GM23338 (cell line): ENCODE results near the gene CLNK. TPM values are rescaled to one million over a fixed set of nuclear protein-coding genes. Genes with fewer than 3 reads are reported as not detected.

Source experiments
- ATAC-seq: fragments of 200-7000 bp; cut with Tn5 transposase; 3 replicates; pipeline ENCODE4 v1.9.1; 2020
- DNase-seq: peaks from one replicate; pipeline ENCODE4 v3.0.0-alpha.2; 2015; ENCODE audit warnings: low spot score
- H2AFZ ChIP-seq: fragments of 200-600 bp; sonication (generic); 2 replicates; pipeline ENCODE4 v1.8.0; 2016; ENCODE audit warnings: antibody characterized with exemption, mild to moderate bottlenecking, moderate library complexity
- H3F3A ChIP-seq: fragments of 200-600 bp; sonication (generic); replicated peaks from 2 replicates; pipeline ENCODE4 v1.8.0; 2017; ENCODE audit warnings: antibody characterized with exemption, mixed run types, low read depth
- H3K27ac ChIP-seq: fragments of 200-600 bp; sonication (generic); 2 replicates; pipeline ENCODE4 v1.6.1; 2016; ENCODE audit warnings: low read depth
- H3K27me3 ChIP-seq: fragments of 200-600 bp; sonication (generic); 2 replicates; pipeline ENCODE4 v1.8.0; 2016; ENCODE audit warnings: mild to moderate bottlenecking, mixed run types, moderate library complexity; ENCODE audit not compliant: insufficient read depth
- H3K36me3 ChIP-seq: fragments of 200-600 bp; sonication (generic); 2 replicates; pipeline ENCODE4 v1.8.0; 2016; ENCODE audit warnings: mild to moderate bottlenecking; ENCODE audit not compliant: insufficient read depth
- H3K4me1 ChIP-seq: fragments of 200-600 bp; sonication (generic); 2 replicates; pipeline ENCODE4 v1.8.0; 2016; ENCODE audit warnings: mild to moderate bottlenecking, moderate library complexity; ENCODE audit not compliant: insufficient read depth
- H3K4me2 ChIP-seq: fragments of 200-600 bp; sonication (generic); 2 replicates; pipeline ENCODE4 v1.7.1; 2017; ENCODE audit warnings: mixed run types
- H3K4me3 ChIP-seq: fragments of 200-600 bp; sonication (generic); 2 replicates; pipeline ENCODE4 v1.6.1; 2016; ENCODE audit warnings: mixed run types
- H3K79me2 ChIP-seq: fragments of 200-600 bp; sonication (generic); replicated peaks from 2 replicates; pipeline ENCODE4 v1.8.0; 2017; ENCODE audit warnings: mild to moderate bottlenecking; ENCODE audit not compliant: insufficient read depth
- H3K9me2 ChIP-seq: fragments of 200-600 bp; sonication (generic); 2 replicates; pipeline ENCODE4 v1.8.0; 2017; ENCODE audit not compliant: insufficient read depth
- H4K20me1 ChIP-seq: fragments of 200-600 bp; sonication (generic); replicated peaks from 2 replicates; pipeline ENCODE4 v1.8.0; 2017; ENCODE audit warnings: mild to moderate bottlenecking; ENCODE audit not compliant: insufficient read depth
- H3K27ac Mint-ChIP-seq: 2 replicates; pipeline ENCODE4 v1.8.0; 2020; ENCODE audit warnings: inconsistent platforms, mild to moderate bottlenecking, moderate library complexity, mixed read lengths
- H3K27me3 Mint-ChIP-seq: 3 replicates; pipeline ENCODE4 v1.8.0; 2022; ENCODE audit warnings: low read depth, mild to moderate bottlenecking, moderate library complexity, mixed read lengths, inconsistent platforms; ENCODE audit not compliant: insufficient read depth, poor library complexity
- H3K36me3 Mint-ChIP-seq: 3 replicates; pipeline ENCODE4 v1.8.0; 2021; ENCODE audit warnings: low read depth, mild to moderate bottlenecking, inconsistent platforms, moderate library complexity, mixed read lengths
- H3K4me1 Mint-ChIP-seq: 3 replicates; pipeline ENCODE4 v1.8.0; 2020; ENCODE audit warnings: mild to moderate bottlenecking, inconsistent platforms, mixed read lengths
- H3K4me3 Mint-ChIP-seq: 3 replicates; pipeline ENCODE4 v1.8.0; 2021; ENCODE audit warnings: moderate library complexity, mild to moderate bottlenecking, inconsistent platforms, mixed read lengths
- H3K9me3 Mint-ChIP-seq: 3 replicates; pipeline ENCODE4 v1.8.0; 2020; ENCODE audit warnings: moderate library complexity, mild to moderate bottlenecking, inconsistent platforms, mixed read lengths
- CREB1 ChIP-seq: fragments of 250-450 bp; sonication (Bioruptor Pico); IDR thresholded peaks from 2 replicates; pipeline ENCODE4 v1.5.0; 2020; ENCODE audit warnings: low read depth, mild to moderate bottlenecking, moderate library complexity
- ETS1 ChIP-seq: IDR thresholded peaks from 2 replicates; pipeline ENCODE4 v1.6.1; 2016; ENCODE audit warnings: antibody characterized with exemption
- EZH2 ChIP-seq: fragments of 200-600 bp; sonication (generic); IDR thresholded peaks from one replicate; pipeline ENCODE4 v1.8.0; 2017; ENCODE audit warnings: antibody characterized with exemption, mild to moderate bottlenecking, low read depth; ENCODE audit not compliant: unreplicated experiment
- EZH2phosphoT487 ChIP-seq: fragments of 200-600 bp; sonication (generic); IDR thresholded peaks from one replicate; pipeline ENCODE4 v1.8.1; 2018; ENCODE audit warnings: antibody characterized with exemption; ENCODE audit not compliant: unreplicated experiment
- JUNB ChIP-seq: IDR thresholded peaks from one replicate; pipeline ENCODE4 v1.6.1; 2016; ENCODE audit warnings: antibody characterized with exemption; ENCODE audit not compliant: unreplicated experiment
- NANOG ChIP-seq: IDR thresholded peaks from 2 replicates; pipeline ENCODE4 v1.6.1; 2016; ENCODE audit warnings: antibody characterized with exemption, borderline replicate concordance
- POLR2AphosphoS5 ChIP-seq: IDR thresholded peaks from 2 replicates; pipeline ENCODE4 v1.6.1; 2016; ENCODE audit warnings: antibody characterized with exemption, low read depth
- REST ChIP-seq: IDR thresholded peaks from one replicate; pipeline ENCODE4 v1.6.1; 2018; ENCODE audit warnings: antibody characterized with exemption; ENCODE audit not compliant: unreplicated experiment
- STAT1 ChIP-seq: IDR thresholded peaks from one replicate; pipeline ENCODE4 v1.6.1; 2016; ENCODE audit warnings: antibody characterized with exemption; ENCODE audit not compliant: unreplicated experiment
- ZNF114 ChIP-seq: fragments of 250-450 bp; sonication (Bioruptor Pico); IDR thresholded peaks from 2 replicates; pipeline ENCODE4 v1.5.0; 2020; ENCODE audit warnings: mild to moderate bottlenecking, moderate library complexity
- ZNF331 ChIP-seq: fragments of 250-450 bp; sonication (Bioruptor Pico); IDR thresholded peaks from 2 replicates; pipeline ENCODE4 v1.5.0; 2020; ENCODE audit warnings: low read depth, mild to moderate bottlenecking, moderate library complexity
- polyA plus RNA-seq: library from polyadenylated mRNA; unstranded; fragments of >200 nt; fragmentation: Nextera tagmentation; extraction: Ambion mirVana; gene quantifications from 2 replicates; pipeline ENCODE4 v1.2.1, GENCODE V29; 2016
- total RNA-seq: library from RNA; depleted of rRNA; stranded (reverse); fragments of >200 nt; shearing (Covaris generic); gene quantifications from 2 replicates; pipeline ENCODE4 v1.2.3, GENCODE V29; 2014
- TF ChIP-seq, protein P1 (sequence below), 2 experiments: fragments of 200-600 bp in 1 of 2; sonication (generic) in 1 of 2; conservative IDR thresholded peaks; 2 replicates each; pipeline versions ENCODE4 v1.5.1 to v1.6.1; 2016 to 2017; ENCODE audit warnings: antibody characterized with exemption in 2 of 2, low read depth in 2 of 2, mild to moderate bottlenecking in 2 of 2, moderate library complexity in 1 of 2
- TF ChIP-seq, protein P2 (sequence below): fragments of 250-450 bp; sonication (Bioruptor Pico); IDR thresholded peaks from 2 replicates; pipeline ENCODE4 v1.5.0; 2020; ENCODE audit warnings: mild to moderate bottlenecking, moderate library complexity

Gene CLNK
- total and polyA plus RNA-seq, 2 experiments from 2014 or later: not detected

GRCh38 chr4:10701161-10701560 lies 16.6 kb upstream of the CLNK start:
- no peak for ATAC-seq
- H3K4me3 Mint-ChIP-seq: no peak overlapping the region

More at GRCh38 chr4:10701161-10701560, 16.6 kb upstream of the CLNK start:
- Mint-ChIP-seq H3K9me3 (no peaks in the 10 kb centered on the region; the same call in 2 of the 3 replicates), H3K36me3 (no peaks in the 10 kb centered on the region), H3K27ac (no peak overlapping the region), H3K4me1 (peaks cover 5% of the 10 kb centered on the region), H3K27me3 (no peaks in the 10 kb centered on the region)
- H3K27ac ChIP-seq: no peak overlapping the region
- H3K79me2 ChIP-seq: no peaks in the 10 kb centered on the region
- no peak overlapping the region for H3K4me3 ChIP-seq
- H3K9me2 ChIP-seq: peaks cover 12% of the 10 kb centered on the region; the same call in 1 of the 2 replicates
- no peaks in the 10 kb centered on the region for H3F3A ChIP-seq
- no peaks in the 10 kb centered on the region for H4K20me1 ChIP-seq
- no peaks in the 10 kb centered on the region for H3K27me3 ChIP-seq
- DNase-seq: no peak
- no peak overlapping the region for H3K4me2 ChIP-seq
- H3K36me3 ChIP-seq: no peaks in the 10 kb centered on the region
- H2AFZ ChIP-seq: no peak overlapping the region
- no peak for TF ChIP-seq STAT1
- no peak for TF ChIP-seq REST
- no peak for TF ChIP-seq EZH2
- TF ChIP-seq, protein P1, sequence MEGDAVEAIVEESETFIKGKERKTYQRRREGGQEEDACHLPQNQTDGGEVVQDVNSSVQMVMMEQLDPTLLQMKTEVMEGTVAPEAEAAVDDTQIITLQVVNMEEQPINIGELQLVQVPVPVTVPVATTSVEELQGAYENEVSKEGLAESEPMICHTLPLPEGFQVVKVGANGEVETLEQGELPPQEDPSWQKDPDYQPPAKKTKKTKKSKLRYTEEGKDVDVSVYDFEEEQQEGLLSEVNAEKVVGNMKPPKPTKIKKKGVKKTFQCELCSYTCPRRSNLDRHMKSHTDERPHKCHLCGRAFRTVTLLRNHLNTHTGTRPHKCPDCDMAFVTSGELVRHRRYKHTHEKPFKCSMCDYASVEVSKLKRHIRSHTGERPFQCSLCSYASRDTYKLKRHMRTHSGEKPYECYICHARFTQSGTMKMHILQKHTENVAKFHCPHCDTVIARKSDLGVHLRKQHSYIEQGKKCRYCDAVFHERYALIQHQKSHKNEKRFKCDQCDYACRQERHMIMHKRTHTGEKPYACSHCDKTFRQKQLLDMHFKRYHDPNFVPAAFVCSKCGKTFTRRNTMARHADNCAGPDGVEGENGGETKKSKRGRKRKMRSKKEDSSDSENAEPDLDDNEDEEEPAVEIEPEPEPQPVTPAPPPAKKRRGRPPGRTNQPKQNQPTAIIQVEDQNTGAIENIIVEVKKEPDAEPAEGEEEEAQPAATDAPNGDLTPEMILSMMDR (conservative IDR thresholded peaks at IDR 0.05; ENCODE audit: low read depth in 2 of 2): no peak
- no peak for TF ChIP-seq ZNF114
- TF ChIP-seq ZNF331 (CRISPR knock-in tag): no peak
- no peak for TF ChIP-seq ETS1
- no peak for TF ChIP-seq EZH2phosphoT487
- TF ChIP-seq CREB1 (CRISPR knock-in tag): no peak
- TF ChIP-seq, protein P2, sequence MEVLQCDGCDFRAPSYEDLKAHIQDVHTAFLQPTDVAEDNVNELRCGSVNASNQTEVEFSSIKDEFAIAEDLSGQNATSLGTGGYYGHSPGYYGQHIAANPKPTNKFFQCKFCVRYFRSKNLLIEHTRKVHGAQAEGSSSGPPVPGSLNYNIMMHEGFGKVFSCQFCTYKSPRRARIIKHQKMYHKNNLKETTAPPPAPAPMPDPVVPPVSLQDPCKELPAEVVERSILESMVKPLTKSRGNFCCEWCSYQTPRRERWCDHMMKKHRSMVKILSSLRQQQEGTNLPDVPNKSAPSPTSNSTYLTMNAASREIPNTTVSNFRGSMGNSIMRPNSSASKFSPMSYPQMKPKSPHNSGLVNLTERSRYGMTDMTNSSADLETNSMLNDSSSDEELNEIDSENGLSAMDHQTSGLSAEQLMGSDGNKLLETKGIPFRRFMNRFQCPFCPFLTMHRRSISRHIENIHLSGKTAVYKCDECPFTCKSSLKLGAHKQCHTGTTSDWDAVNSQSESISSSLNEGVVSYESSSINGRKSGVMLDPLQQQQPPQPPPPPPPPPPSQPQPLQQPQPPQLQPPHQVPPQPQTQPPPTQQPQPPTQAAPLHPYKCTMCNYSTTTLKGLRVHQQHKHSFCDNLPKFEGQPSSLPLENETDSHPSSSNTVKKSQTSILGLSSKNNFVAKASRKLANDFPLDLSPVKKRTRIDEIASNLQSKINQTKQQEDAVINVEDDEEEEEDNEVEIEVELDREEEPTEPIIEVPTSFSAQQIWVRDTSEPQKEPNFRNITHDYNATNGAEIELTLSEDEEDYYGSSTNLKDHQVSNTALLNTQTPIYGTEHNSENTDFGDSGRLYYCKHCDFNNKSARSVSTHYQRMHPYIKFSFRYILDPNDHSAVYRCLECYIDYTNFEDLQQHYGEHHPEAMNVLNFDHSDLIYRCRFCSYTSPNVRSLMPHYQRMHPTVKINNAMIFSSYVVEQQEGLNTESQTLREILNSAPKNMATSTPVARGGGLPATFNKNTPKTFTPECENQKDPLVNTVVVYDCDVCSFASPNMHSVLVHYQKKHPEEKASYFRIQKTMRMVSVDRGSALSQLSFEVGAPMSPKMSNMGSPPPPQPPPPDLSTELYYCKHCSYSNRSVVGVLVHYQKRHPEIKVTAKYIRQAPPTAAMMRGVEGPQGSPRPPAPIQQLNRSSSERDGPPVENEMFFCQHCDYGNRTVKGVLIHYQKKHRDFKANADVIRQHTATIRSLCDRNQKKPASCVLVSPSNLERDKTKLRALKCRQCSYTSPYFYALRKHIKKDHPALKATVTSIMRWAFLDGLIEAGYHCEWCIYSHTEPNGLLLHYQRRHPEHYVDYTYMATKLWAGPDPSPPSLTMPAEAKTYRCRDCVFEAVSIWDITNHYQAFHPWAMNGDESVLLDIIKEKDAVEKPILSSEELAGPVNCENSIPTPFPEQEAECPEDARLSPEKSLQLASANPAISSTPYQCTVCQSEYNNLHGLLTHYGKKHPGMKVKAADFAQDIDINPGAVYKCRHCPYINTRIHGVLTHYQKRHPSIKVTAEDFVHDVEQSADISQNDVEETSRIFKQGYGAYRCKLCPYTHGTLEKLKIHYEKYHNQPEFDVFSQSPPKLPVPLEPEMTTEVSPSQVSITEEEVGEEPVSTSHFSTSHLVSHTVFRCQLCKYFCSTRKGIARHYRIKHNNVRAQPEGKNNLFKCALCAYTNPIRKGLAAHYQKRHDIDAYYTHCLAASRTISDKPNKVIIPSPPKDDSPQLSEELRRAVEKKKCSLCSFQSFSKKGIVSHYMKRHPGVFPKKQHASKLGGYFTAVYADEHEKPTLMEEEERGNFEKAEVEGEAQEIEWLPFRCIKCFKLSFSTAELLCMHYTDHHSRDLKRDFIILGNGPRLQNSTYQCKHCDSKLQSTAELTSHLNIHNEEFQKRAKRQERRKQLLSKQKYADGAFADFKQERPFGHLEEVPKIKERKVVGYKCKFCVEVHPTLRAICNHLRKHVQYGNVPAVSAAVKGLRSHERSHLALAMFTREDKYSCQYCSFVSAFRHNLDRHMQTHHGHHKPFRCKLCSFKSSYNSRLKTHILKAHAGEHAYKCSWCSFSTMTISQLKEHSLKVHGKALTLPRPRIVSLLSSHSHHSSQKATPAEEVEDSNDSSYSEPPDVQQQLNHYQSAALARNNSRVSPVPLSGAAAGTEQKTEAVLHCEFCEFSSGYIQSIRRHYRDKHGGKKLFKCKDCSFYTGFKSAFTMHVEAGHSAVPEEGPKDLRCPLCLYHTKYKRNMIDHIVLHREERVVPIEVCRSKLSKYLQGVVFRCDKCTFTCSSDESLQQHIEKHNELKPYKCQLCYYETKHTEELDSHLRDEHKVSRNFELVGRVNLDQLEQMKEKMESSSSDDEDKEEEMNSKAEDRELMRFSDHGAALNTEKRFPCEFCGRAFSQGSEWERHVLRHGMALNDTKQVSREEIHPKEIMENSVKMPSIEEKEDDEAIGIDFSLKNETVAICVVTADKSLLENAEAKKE: no peak
- no peak for TF ChIP-seq POLR2AphosphoS5
- no peak for TF ChIP-seq JUNB
- TF ChIP-seq NANOG: no peak
- no peaks in the 10 kb centered on the region for H3K4me1 ChIP-seq
